22Rv1 (cell line): ENCODE measurements around the gene TRIM27.

Source experiments
- CTCF ChIP-seq: fragments of 450-650 bp; IDR thresholded peaks from 2 replicates; pipeline ENCODE4 v1.5.1; 2017; ENCODE audit warnings: mild to moderate bottlenecking
- ZFX ChIP-seq: fragments of 450-650 bp; IDR thresholded peaks from 2 replicates; pipeline ENCODE4 v1.6.1; 2017; ENCODE audit warnings: antibody characterized with exemption, borderline replicate concordance

- no peak for TF ChIP-seq CTCF
- TF ChIP-seq ZFX: no peak
Measured at GRCh38 chr6:28927846-28928245, 4.1 kb upstream of the TRIM27 start.
